H9 (cell line): ENCODE results near the gene TET3. TPM values are rescaled to one million over a fixed set of nuclear protein-coding genes. Genes with fewer than 3 reads are reported as not detected.

ENCODE experiments used
- DNase-seq: peaks from one replicate; pipeline ENCODE4 v3.0.0-alpha.2; 2017
- H2AFZ ChIP-seq: one replicate; pipeline ENCODE4 v1.6.1; 2013; ENCODE audit warnings: mild to moderate bottlenecking, low read length, control low read depth, moderate library complexity
- H2AK5ac ChIP-seq: 2 replicates; pipeline ENCODE4 v1.6.1; 2013; ENCODE audit warnings: low read length, control low read depth, mixed read lengths; ENCODE audit not compliant: insufficient read length
- H2BK120ac ChIP-seq: one replicate; pipeline ENCODE4 v1.6.1; 2013; ENCODE audit warnings: low read depth, mild to moderate bottlenecking, low read length, control low read depth, inconsistent platforms; ENCODE audit not compliant: poor library complexity, severe bottlenecking
- H2BK12ac ChIP-seq: 2 replicates; pipeline ENCODE4 v1.6.1; 2013; ENCODE audit warnings: low read length, control low read depth, mixed read lengths, low read depth; ENCODE audit not compliant: insufficient read length
- H2BK15ac ChIP-seq: 2 replicates; pipeline ENCODE4 v1.6.1; 2013; ENCODE audit warnings: low read depth, low read length, control low read depth
- H2BK20ac ChIP-seq: one replicate; pipeline ENCODE4 v1.6.1; 2013; ENCODE audit warnings: low read depth, mild to moderate bottlenecking, low read length, control low read depth, inconsistent platforms; ENCODE audit not compliant: poor library complexity, severe bottlenecking
- H2BK5ac ChIP-seq: 2 replicates; pipeline ENCODE4 v1.6.1; 2013; ENCODE audit warnings: low read length, control low read depth, mixed read lengths; ENCODE audit not compliant: insufficient read length
- H3K14ac ChIP-seq: 2 replicates; pipeline ENCODE4 v1.6.1; 2013; ENCODE audit warnings: low read length, control low read depth; ENCODE audit not compliant: insufficient read depth
- H3K18ac ChIP-seq: 2 replicates; pipeline ENCODE4 v1.6.1; 2013; ENCODE audit warnings: low read depth, mild to moderate bottlenecking, mixed read lengths, low read length, control low read depth; ENCODE audit not compliant: insufficient read length
- H3K23ac ChIP-seq: 2 replicates; pipeline ENCODE4 v1.6.1; 2013; ENCODE audit warnings: low read length, control low read depth, mixed read lengths, low read depth; ENCODE audit not compliant: insufficient read length
- H3K23me2 ChIP-seq: 2 replicates; pipeline ENCODE4 v1.6.1; 2013; ENCODE audit warnings: low read depth, mild to moderate bottlenecking, mixed read lengths, low read length, control low read depth; ENCODE audit not compliant: insufficient read length, poor library complexity, severe bottlenecking
- H3K27ac ChIP-seq: 2 replicates; pipeline ENCODE4 v1.5.1; 2013; ENCODE audit warnings: low read length, control low read depth, mixed read lengths, low read depth; ENCODE audit not compliant: insufficient read length
- H3K27me3 ChIP-seq: 2 replicates; pipeline ENCODE4 v1.6.1; 2013; ENCODE audit warnings: low read length, control low read depth, inconsistent platforms; ENCODE audit not compliant: insufficient read depth
- H3K4ac ChIP-seq: 2 replicates; pipeline ENCODE4 v1.6.1; 2013; ENCODE audit warnings: low read depth, mild to moderate bottlenecking, control low read depth, inconsistent platforms, low read length, moderate library complexity
- H3K4me1 ChIP-seq: 2 replicates; pipeline ENCODE4 v1.6.1; 2013; ENCODE audit warnings: low read length, control low read depth, inconsistent platforms; ENCODE audit not compliant: insufficient read depth
- H3K4me2 ChIP-seq: 2 replicates; pipeline ENCODE4 v1.6.1; 2013; ENCODE audit warnings: low read length, control low read depth, mixed read lengths; ENCODE audit not compliant: insufficient read length, insufficient read depth
- H3K56ac ChIP-seq: 2 replicates; pipeline ENCODE4 v1.6.1; 2013; ENCODE audit warnings: low read depth, mild to moderate bottlenecking, mixed read lengths, low read length, control low read depth; ENCODE audit not compliant: insufficient read length
- H3K79me1 ChIP-seq: 2 replicates; pipeline ENCODE4 v1.6.1; 2013; ENCODE audit warnings: low read depth, mild to moderate bottlenecking, moderate library complexity, low read length, control low read depth, inconsistent platforms; ENCODE audit not compliant: insufficient read depth, poor library complexity, severe bottlenecking
- H3K79me2 ChIP-seq: 2 replicates; pipeline ENCODE4 v1.6.1; 2013; ENCODE audit warnings: low read length, control low read depth, inconsistent platforms; ENCODE audit not compliant: insufficient read depth
- H3K9ac ChIP-seq: 2 replicates; pipeline ENCODE4 v1.6.1; 2013; ENCODE audit warnings: low read length, control low read depth, mixed read lengths; ENCODE audit not compliant: insufficient read length; ENCODE audit errors: extremely low read depth
- H3K9me3 ChIP-seq: one replicate; pipeline ENCODE4 v1.6.1; 2013; ENCODE audit warnings: low read depth, low read length, inconsistent platforms; ENCODE audit not compliant: control insufficient read depth
- H3T11ph ChIP-seq: one replicate; pipeline ENCODE4 v1.6.1; 2013; ENCODE audit warnings: mild to moderate bottlenecking, low read length, control low read depth, inconsistent platforms
- H4K20me1 ChIP-seq: one replicate; pipeline ENCODE4 v1.6.1; 2013; ENCODE audit not compliant: control insufficient read depth, insufficient read length, insufficient read depth
- H4K5ac ChIP-seq: 2 replicates; pipeline ENCODE4 v1.6.1; 2013; ENCODE audit warnings: low read depth, mild to moderate bottlenecking, mixed read lengths, low read length, control low read depth; ENCODE audit not compliant: insufficient read length
- H4K8ac ChIP-seq: replicated peaks from 2 replicates; pipeline ENCODE4 v1.6.1; 2013; ENCODE audit warnings: low read length, control low read depth, mixed read lengths, low read depth; ENCODE audit not compliant: insufficient read length
- H4K91ac ChIP-seq: 2 replicates; pipeline ENCODE4 v1.6.1; 2013; ENCODE audit warnings: low read depth, mild to moderate bottlenecking, moderate library complexity, mixed read lengths, low read length, control low read depth; ENCODE audit not compliant: insufficient read length
- H3K27ac Mint-ChIP-seq, 3 experiments: 2 replicates in 2 of 3; 3 replicates in 1 of 3; pipeline ENCODE4 v1.8.0; 2020 to 2021; ENCODE audit warnings: mixed read lengths in 3 of 3, mild to moderate bottlenecking in 1 of 3, moderate library complexity in 1 of 3
- H3K27me3 Mint-ChIP-seq: 2 replicates; pipeline ENCODE4 v1.8.0; 2021; ENCODE audit warnings: low read depth, mild to moderate bottlenecking, moderate library complexity, mixed read lengths
- H3K36me3 Mint-ChIP-seq, 3 experiments: 2 replicates in 2 of 3; 3 replicates in 1 of 3; pipeline ENCODE4 v1.8.0; 2020 to 2021; ENCODE audit warnings: low read depth in 3 of 3, mixed read lengths in 3 of 3; ENCODE audit not compliant: insufficient read depth in 1 of 3
- H3K4me1 Mint-ChIP-seq, 2 experiments: 2 replicates each; pipeline ENCODE4 v1.8.0; 2020; ENCODE audit warnings: mixed read lengths in 2 of 2
- H3K4me3 Mint-ChIP-seq, 2 experiments: 2 replicates in 1 of 2; 3 replicates in 1 of 2; pipeline ENCODE4 v1.8.0; 2020 to 2021; ENCODE audit warnings: mild to moderate bottlenecking in 2 of 2, mixed read lengths in 2 of 2, moderate library complexity in 1 of 2
- H3K9me3 Mint-ChIP-seq, 2 experiments: 2 replicates in 1 of 2; 3 replicates in 1 of 2; pipeline ENCODE4 v1.8.0; 2020; ENCODE audit warnings: mild to moderate bottlenecking in 2 of 2, mixed read lengths in 2 of 2, moderate library complexity in 1 of 2
- CTCF ChIP-seq: fragments of 200-600 bp; sonication (generic); conservative IDR thresholded peaks from 3 replicates; pipeline ENCODE4 v1.8.0; 2021; ENCODE audit warnings: antibody characterized with exemption, mild to moderate bottlenecking
- WGBS: extraction: QIAGEN DNeasy Blood & Tissue Kit; methylation state at CpG from one replicate; pipeline ENCODE4 v1.1.7; 2013; ENCODE audit warnings: missing lambda C conversion rate, low lambda C conversion rate, mixed read lengths; ENCODE audit not compliant: insufficient read length; ENCODE audit errors: extremely low coverage; 5-methylcytosine and 5-hydroxymethylcytosine counted together
- total RNA-seq: library from RNA; stranded (reverse); gene quantifications from 2 replicates; pipeline ENCODE4 v1.2.1, GENCODE V29; 2021

TET3 gene
- total RNA-seq, 1 experiment from 2014 or later: 24.7 TPM

- no peak overlapping the region for H3K18ac ChIP-seq
- Mint-ChIP-seq H3K27me3 (no peaks in the 10 kb centered on the region), H3K4me3 (no peak overlapping the region), H3K36me3 (peaks cover 11 to 31% (median 14%) of the 10 kb centered on the region in 3 experiments), H3K27ac (peak overlapping the region in 1 of 3 experiments; percentile 44; a peak in 1 of 7 replicates), H3K9me3 (no peaks in the 10 kb centered on the region), H3K4me1 (peaks cover 49 to 50% of the 10 kb centered on the region in 2 experiments)
- no peaks in the 10 kb centered on the region for H4K20me1 ChIP-seq
- H3T11ph ChIP-seq: no peak overlapping the region
- peaks cover 7% of the 10 kb centered on the region; the same call in 1 of the 2 replicates for H3K79me2 ChIP-seq
- peaks cover 6% of the 10 kb centered on the region; the same call in 1 of the 2 replicates for H3K4me1 ChIP-seq
- H3K23me2 ChIP-seq: no peaks in the 10 kb centered on the region
- H3K9ac ChIP-seq: no peak overlapping the region
- no peak overlapping the region for H3K4me2 ChIP-seq
- peaks cover 4% of the 10 kb centered on the region for H3K79me1 ChIP-seq
- no peak overlapping the region for H3K14ac ChIP-seq
- no CpG with 5 or more reads among the region's 13 CpGs for whole genome bisulfite sequencing
- no peak overlapping the region for H2BK120ac ChIP-seq
- no peak overlapping the region for H4K5ac ChIP-seq
- H2BK15ac ChIP-seq: no peak overlapping the region
- no peak overlapping the region for H2BK20ac ChIP-seq
- TF ChIP-seq CTCF: no peak
- no peak overlapping the region for H3K27ac ChIP-seq
- no peak overlapping the region for H4K91ac ChIP-seq
- H2AFZ ChIP-seq: no peak overlapping the region
- DNase-seq: no peak
- no peak overlapping the region for H2BK12ac ChIP-seq
- H2BK5ac ChIP-seq: no peak overlapping the region
- H3K9me3 ChIP-seq: no peaks in the 10 kb centered on the region
- H4K8ac ChIP-seq: no peak overlapping the region
- no peak overlapping the region for H3K56ac ChIP-seq
- no peaks in the 10 kb centered on the region for H3K27me3 ChIP-seq
- no peak overlapping the region for H2AK5ac ChIP-seq
- no peak overlapping the region for H3K23ac ChIP-seq
- H3K4ac ChIP-seq: no peak overlapping the region
Measured at GRCh38 chr2:74010087-74010541, 25.4 kb downstream of the TET3 start.
